ENCODE measurements around the gene SLC5A8. TPM values are rescaled to one million over a fixed set of nuclear protein-coding genes. Genes with fewer than 3 reads are reported as not detected.

The SLC5A8 gene
- total and polyA plus RNA-seq, 4 donors = not detected

- TF ChIP-seq ZBTB33 (IDR thresholded peaks at IDR 0.05) = no peak
- TF ChIP-seq YY1 (IDR thresholded peaks at IDR 0.05) = no peak
- TF ChIP-seq NR2F2 (IDR thresholded peaks at IDR 0.05) = no peak
Measured at GRCh38 chr12:101230547-101230946, 20.5 kb upstream of the SLC5A8 start (continued).

DNA sequence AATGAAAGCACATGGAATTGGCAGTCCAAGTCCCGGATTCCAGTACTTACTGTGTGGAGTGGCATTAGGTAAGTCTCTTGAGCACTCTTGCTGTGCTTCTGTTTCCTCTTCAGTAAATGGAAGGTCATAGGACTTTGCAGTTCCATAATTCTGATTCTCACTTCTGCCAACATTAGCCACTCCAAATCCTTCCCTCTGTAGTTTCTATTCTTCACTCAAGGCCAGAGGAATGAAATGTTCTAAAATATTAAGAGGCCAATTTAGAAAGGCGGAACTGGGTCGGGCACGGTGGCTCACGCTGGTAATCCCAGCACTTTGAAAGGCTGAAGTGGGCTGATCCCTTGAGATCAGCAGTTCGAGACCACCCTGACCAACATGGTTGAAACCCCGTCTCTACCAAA, 19.8 kb upstream of the SLC5A8 start:
- no peaks in the 10 kb centered on the region for H3K4me1 ChIP-seq (ENCODE audit: control insufficient read depth in 4 of 4, insufficient read depth in 4 of 4, low read length in 3 of 4)
- no peak overlapping the region for H3K9ac ChIP-seq (ENCODE audit: low read depth in 1 of 2, low read length in 2 of 2)
- DNase-seq (ENCODE audit: low spot score) = no peak
- TF ChIP-seq, protein P1, sequence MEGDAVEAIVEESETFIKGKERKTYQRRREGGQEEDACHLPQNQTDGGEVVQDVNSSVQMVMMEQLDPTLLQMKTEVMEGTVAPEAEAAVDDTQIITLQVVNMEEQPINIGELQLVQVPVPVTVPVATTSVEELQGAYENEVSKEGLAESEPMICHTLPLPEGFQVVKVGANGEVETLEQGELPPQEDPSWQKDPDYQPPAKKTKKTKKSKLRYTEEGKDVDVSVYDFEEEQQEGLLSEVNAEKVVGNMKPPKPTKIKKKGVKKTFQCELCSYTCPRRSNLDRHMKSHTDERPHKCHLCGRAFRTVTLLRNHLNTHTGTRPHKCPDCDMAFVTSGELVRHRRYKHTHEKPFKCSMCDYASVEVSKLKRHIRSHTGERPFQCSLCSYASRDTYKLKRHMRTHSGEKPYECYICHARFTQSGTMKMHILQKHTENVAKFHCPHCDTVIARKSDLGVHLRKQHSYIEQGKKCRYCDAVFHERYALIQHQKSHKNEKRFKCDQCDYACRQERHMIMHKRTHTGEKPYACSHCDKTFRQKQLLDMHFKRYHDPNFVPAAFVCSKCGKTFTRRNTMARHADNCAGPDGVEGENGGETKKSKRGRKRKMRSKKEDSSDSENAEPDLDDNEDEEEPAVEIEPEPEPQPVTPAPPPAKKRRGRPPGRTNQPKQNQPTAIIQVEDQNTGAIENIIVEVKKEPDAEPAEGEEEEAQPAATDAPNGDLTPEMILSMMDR (IDR thresholded peaks at IDR 0.05; ENCODE audit: low read depth, low read length, missing input control) = no peak
- TF ChIP-seq JUND (IDR thresholded peaks at IDR 0.05) (no peak), RXRA (IDR thresholded peaks at IDR 0.05) (no peak), HNF4A (conservative IDR thresholded peaks at IDR 0.05) (no peak), FOXA1 (IDR thresholded peaks at IDR 0.05) (no peak), FOXA2 (IDR thresholded peaks at IDR 0.05) (no peak), REST (IDR thresholded peaks at IDR 0.05) (no peak), YY1 (IDR thresholded peaks at IDR 0.05) (no peak)
- H3K9me3 ChIP-seq (ENCODE audit: control insufficient read depth in 4 of 4, low read length in 3 of 4) = no peaks in the 10 kb centered on the region
- WGBS = 78% methylated on average over 7 of the region's 7 CpGs
- H3K27ac ChIP-seq (ENCODE audit: low read depth in 1 of 2, low read length in 2 of 2) = no peak overlapping the region
- no peaks in the 10 kb centered on the region for H3K36me3 ChIP-seq (ENCODE audit: control insufficient read depth in 4 of 4, insufficient read depth in 3 of 4, low read depth in 1 of 4, low read length in 3 of 4)
- no peak overlapping the region for H3K4me3 ChIP-seq (ENCODE audit: low read depth in 1 of 3, low read length in 3 of 3)
- peaks cover 0 to 7% (median 0%) of the 10 kb centered on the region in 4 donors for H3K27me3 ChIP-seq (ENCODE audit: control insufficient read depth in 4 of 4, insufficient read depth in 4 of 4, low read length in 3 of 4)

DNA sequence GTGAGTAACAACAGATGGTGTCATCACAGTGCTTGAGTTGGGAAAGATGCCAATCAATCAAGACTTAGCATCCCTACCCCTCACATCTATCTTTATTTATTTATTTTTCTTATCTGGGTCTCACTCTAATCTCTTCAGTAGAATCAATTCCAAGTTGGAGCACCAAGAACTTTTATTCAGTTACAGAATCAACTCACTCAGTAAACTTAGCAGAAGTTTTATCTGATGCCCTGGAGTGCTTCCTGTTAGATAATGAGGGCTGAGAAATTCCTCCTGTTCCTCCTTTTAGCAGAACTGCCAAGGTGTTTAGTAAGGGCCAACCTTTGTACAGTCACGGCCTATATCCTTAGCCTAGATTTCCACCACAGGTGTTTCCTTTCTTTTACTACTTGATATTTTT, 11.3 kb upstream of the SLC5A8 start:
- no peak overlapping the region for H3K4me3 ChIP-seq (ENCODE audit: low read depth in 1 of 3, low read length in 3 of 3)
- H3K9me3 ChIP-seq (ENCODE audit: control insufficient read depth in 4 of 4, low read length in 3 of 4) = no peaks in the 10 kb centered on the region
- no peaks in the 10 kb centered on the region for H3K4me1 ChIP-seq (ENCODE audit: control insufficient read depth in 4 of 4, insufficient read depth in 4 of 4, low read length in 3 of 4)
- H3K9ac ChIP-seq (ENCODE audit: low read depth in 1 of 2, low read length in 2 of 2) = no peak overlapping the region
- TF ChIP-seq SP1 (IDR thresholded peaks at IDR 0.05) (no peak), REST (IDR thresholded peaks at IDR 0.05) (no peak), ZBTB33 (IDR thresholded peaks at IDR 0.05) (no peak), TAF1 (conservative IDR thresholded peaks at IDR 0.05) (no peak), FOXA2 (IDR thresholded peaks at IDR 0.05) (no peak), RXRA (IDR thresholded peaks at IDR 0.05) (no peak), HNF4G (IDR thresholded peaks at IDR 0.05) (no peak), GABPA (IDR thresholded peaks at IDR 0.05 in 1 of 2, conservative IDR thresholded peaks at IDR 0.05 in 1 of 2) (no peak)
- TF ChIP-seq, protein P2, sequence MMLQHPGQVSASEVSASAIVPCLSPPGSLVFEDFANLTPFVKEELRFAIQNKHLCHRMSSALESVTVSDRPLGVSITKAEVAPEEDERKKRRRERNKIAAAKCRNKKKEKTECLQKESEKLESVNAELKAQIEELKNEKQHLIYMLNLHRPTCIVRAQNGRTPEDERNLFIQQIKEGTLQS (IDR thresholded peaks at IDR 0.05) = no peak
- WGBS = 39% methylated on average over 1 of the region's 1 CpG
- no peak for DNase-seq (ENCODE audit: low spot score)
- H3K27ac ChIP-seq (ENCODE audit: low read depth in 1 of 2, low read length in 2 of 2) = no peak overlapping the region
- no peaks in the 10 kb centered on the region for H3K36me3 ChIP-seq (ENCODE audit: control insufficient read depth in 4 of 4, insufficient read depth in 3 of 4, low read depth in 1 of 4, low read length in 3 of 4)
- no peaks in the 10 kb centered on the region for H3K27me3 ChIP-seq (ENCODE audit: control insufficient read depth in 4 of 4, insufficient read depth in 4 of 4, low read length in 3 of 4)
